CD4-positive, alpha-beta T cell treated with Interferon gamma for 1 hour (primary cell): ENCODE data around the gene PDCD2.
"Not testable (repeated sequence)": the region's sequence is repeated elsewhere in the genome, so short reads cannot be mapped to it uniquely, and the experiment has no call there.

Source experiments
- DNase-seq: peaks from one replicate; pipeline ENCODE4 v3.0.0-alpha.2; 2020

PDCD2 gene

GRCh38 chr6:170584181-170584953, at the start of gene PDCD2:
TSS of gene PDCD2 (minus strand) at chr6:170584637. CDS start at chr6:170584581, 56 bp downstream.
- peak; percentile 88 for DNase-seq

GRCh38 chr6:170616020-170616554, 31.6 kb upstream of the PDCD2 start:
- not testable (repeated sequence) for DNase-seq

GRCh38 chr6:170612256-170612804, 27.9 kb upstream of the PDCD2 start:
- not testable (repeated sequence) for DNase-seq

- not testable (repeated sequence) for DNase-seq
These were observed 24.8 kb upstream of the PDCD2 start for GRCh38 chr6:170609225-170609624.

GRCh38 chr6:170605574-170606259, 21.3 kb upstream of the PDCD2 start:
- no peak for DNase-seq

- DNase-seq = no peak
These were observed 12.8 kb upstream of the PDCD2 start for GRCh38 chr6:170597278-170597677.

- DNase-seq = no peak
These were observed 12.0 kb upstream of the PDCD2 start for GRCh38 chr6:170596426-170596825.

GRCh38 chr6:170590725-170591124, 6.3 kb upstream of the PDCD2 start:
- no peak for DNase-seq

GRCh38 chr6:170584954-170585498, 589 bp upstream of the PDCD2 start:
- DNase-seq = no peak

GRCh38 chr6:170583756-170584180, 669 bp downstream of the PDCD2 start:
- no peak for DNase-seq

- DNase-seq = no peak
These were observed 5.5 kb downstream of the PDCD2 start for GRCh38 chr6:170578909-170579308.

- no peak for DNase-seq
These were observed 9.2 kb downstream of the PDCD2 start for GRCh38 chr6:170575250-170575649.

GRCh38 chr6:170572704-170573466, 11.6 kb downstream of the PDCD2 start:
- DNase-seq = no peak

GRCh38 chr6:170564936-170565530, 19.4 kb downstream of the PDCD2 start:
- DNase-seq = no peak

- no peak for DNase-seq
These were observed 22.9 kb downstream of the PDCD2 start for GRCh38 chr6:170561555-170561954.

GRCh38 chr6:170555305-170555704, 29.1 kb downstream of the PDCD2 start:
- DNase-seq = no peak

GRCh38 chr6:170554796-170555137, 29.7 kb downstream of the PDCD2 start:
- no peak for DNase-seq

- peak; percentile 98 for DNase-seq
These were observed 30.2 kb downstream of the PDCD2 start, which contains the start of gene TBP for GRCh38 chr6:170554013-170554795. TSS of gene TBP (plus strand) at chr6:170554369. CDS start at chr6:170557030, 2,661 bp downstream.

GRCh38 chr6:170553534-170554012, 30.9 kb downstream of the PDCD2 start:
- DNase-seq = no peak

- peak; percentile 84 for DNase-seq
These were observed 31.5 kb downstream of the PDCD2 start, which contains the start of gene PSMB1 for GRCh38 chr6:170552765-170553533. TSS of gene PSMB1 (minus strand) at chr6:170553307. CDS start at chr6:170553242, 65 bp downstream.
